ENCODE measurements around the gene CLEC2L.

GRCh38 chr7:139534966-139535651 is 11.6 kb downstream of the CLEC2L start:
- TF ChIP-seq CTCF (IDR thresholded peaks at IDR 0.05; ENCODE audit: poor library complexity) (no peak), EZH2phosphoT487 (IDR thresholded peaks at IDR 0.05; ENCODE audit: low read depth, severe bottlenecking, unreplicated experiment) (no peak), EZH2 (IDR thresholded peaks at IDR 0.05; ENCODE audit: borderline replicate concordance) (no peak)

Measured in hepatocyte (in vitro differentiated cells).